ENCODE data around the gene CCDC88B. TPM values are rescaled to one million over a fixed set of nuclear protein-coding genes. Genes with fewer than 3 reads are reported as not detected.

CCDC88B gene
- total and polyA plus RNA-seq, 10 of the 15 experiments (the other 5 are each of a cell fraction or from before 2014, with no cell fraction given): 0.24 to 66.0 (median 19.2) TPM

DNA sequence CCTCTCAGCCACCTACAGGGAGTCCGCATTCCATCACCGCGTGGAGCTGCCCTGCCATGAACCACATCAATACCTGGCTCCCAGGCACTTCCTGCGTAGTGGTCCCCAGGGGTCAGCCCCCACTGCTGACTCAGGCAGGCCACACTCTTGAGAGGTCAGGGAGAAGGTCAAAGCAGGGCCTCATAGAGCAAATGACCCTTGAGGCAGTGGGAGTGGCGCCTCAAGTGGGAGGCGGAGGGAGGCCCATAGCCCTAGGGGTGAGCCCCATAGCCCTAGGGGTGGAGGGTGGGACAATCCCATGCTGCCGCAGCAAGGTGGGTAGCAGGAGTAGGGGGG lies 17.1 kb upstream of the CCDC88B start:
- POLR2A ChIA-PET: interaction anchor here (1.4 to 2.1 kb wide), 2 partner anchors 9 to 19 kb away, joined by 3 to 6 read pairs; no protein-coding TSS in a partner anchor
- CTCF ChIA-PET: interaction anchor here (1.3 to 3.6 kb wide), 4 partner anchors 9 to 126 kb away, joined by 3 to 19 read pairs (median 11); no protein-coding TSS in a partner anchor
- RAD21 ChIA-PET (ENCODE audit: unreplicated experiment): interaction anchor here (0.6 kb wide), 1 partner anchor 9 kb away, joined by 4 read pairs; no protein-coding TSS in a partner anchor
- SMC1A ChIA-PET (ENCODE audit: uncharacterized antibody, unreplicated experiment): interaction anchor here (1.5 kb wide), 1 partner anchor 9 kb away, joined by 4 read pairs; no protein-coding TSS in a partner anchor
- H3K27ac ChIP-seq (ENCODE audit: control insufficient read depth, insufficient read depth): no peak overlapping the region
- in situ Hi-C loops (cut with MboI) (no loop called here), intact Hi-C loops (cut with micrococcal nuclease; ENCODE audit: unreplicated experiment) (no loop called here)
- no peaks in the 10 kb centered on the region for H3K27me3 ChIP-seq (replicated peaks in 1 of 2; ENCODE audit: control insufficient read depth in 2 of 2, insufficient read depth in 2 of 2, low read length in 1 of 2)
- H3K9me3 ChIP-seq (replicated peaks; ENCODE audit: control insufficient read depth, insufficient read depth, low read length): no peaks in the 10 kb centered on the region; the same call in 2 of the 3 replicates
- WGBS (ENCODE audit: insufficient coverage, insufficient replicate concordance, low lambda C conversion rate, missing lambda C conversion rate): 83% methylated on average over 7 of the region's 7 CpGs
- no peaks in the 10 kb centered on the region for H4K20me1 ChIP-seq (ENCODE audit: control insufficient read depth, insufficient read depth)
- TF ChIP-seq, protein P1, sequence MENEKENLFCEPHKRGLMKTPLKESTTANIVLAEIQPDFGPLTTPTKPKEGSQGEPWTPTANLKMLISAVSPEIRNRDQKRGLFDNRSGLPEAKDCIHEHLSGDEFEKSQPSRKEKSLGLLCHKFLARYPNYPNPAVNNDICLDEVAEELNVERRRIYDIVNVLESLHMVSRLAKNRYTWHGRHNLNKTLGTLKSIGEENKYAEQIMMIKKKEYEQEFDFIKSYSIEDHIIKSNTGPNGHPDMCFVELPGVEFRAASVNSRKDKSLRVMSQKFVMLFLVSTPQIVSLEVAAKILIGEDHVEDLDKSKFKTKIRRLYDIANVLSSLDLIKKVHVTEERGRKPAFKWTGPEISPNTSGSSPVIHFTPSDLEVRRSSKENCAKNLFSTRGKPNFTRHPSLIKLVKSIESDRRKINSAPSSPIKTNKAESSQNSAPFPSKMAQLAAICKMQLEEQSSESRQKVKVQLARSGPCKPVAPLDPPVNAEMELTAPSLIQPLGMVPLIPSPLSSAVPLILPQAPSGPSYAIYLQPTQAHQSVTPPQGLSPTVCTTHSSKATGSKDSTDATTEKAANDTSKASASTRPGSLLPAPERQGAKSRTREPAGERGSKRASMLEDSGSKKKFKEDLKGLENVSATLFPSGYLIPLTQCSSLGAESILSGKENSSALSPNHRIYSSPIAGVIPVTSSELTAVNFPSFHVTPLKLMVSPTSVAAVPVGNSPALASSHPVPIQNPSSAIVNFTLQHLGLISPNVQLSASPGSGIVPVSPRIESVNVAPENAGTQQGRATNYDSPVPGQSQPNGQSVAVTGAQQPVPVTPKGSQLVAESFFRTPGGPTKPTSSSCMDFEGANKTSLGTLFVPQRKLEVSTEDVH (IDR thresholded peaks at IDR 0.05; ENCODE audit: low read depth, partially characterized antibody): no peak
- no peak for TF ChIP-seq RAD21 (IDR thresholded peaks at IDR 0.05; ENCODE audit: insufficient read depth, low read depth, low read length)
- no peak for TF ChIP-seq EED (IDR thresholded peaks at IDR 0.05; ENCODE audit: low read depth)
- H2AFZ ChIP-seq (ENCODE audit: control insufficient read depth, low read depth, low read length): no peak overlapping the region
- FAIRE-seq (no peak), DNase-seq (ENCODE audit: low read depth, low spot score) (no peak), ATAC-seq (no peak)
- BruUV-seq (replicated peaks): no TSS peak
- no peak overlapping the region for H3K9ac ChIP-seq (ENCODE audit: control insufficient read depth, insufficient read depth, low read length)
- peaks cover 16% of the 10 kb centered on the region for H3K79me2 ChIP-seq (ENCODE audit: control insufficient read depth, insufficient read depth, low read length)
- H3K4me3 ChIP-seq: no peak overlapping the region
- H3K4me2 ChIP-seq (ENCODE audit: control insufficient read depth, insufficient read depth): no peak overlapping the region
- peaks cover 4% of the 10 kb centered on the region; the same call in 1 of the 2 replicates for H3K4me1 ChIP-seq (ENCODE audit: control insufficient read depth, insufficient read depth, low read length)
- peaks cover 0 to 2% of the 10 kb centered on the region in 2 experiments; a peak in 2 of 4 replicates for H3K36me3 ChIP-seq (ENCODE audit: control insufficient read depth in 2 of 2, insufficient read depth in 2 of 2, low read length in 1 of 2)
